ENCODE measurements around the gene MYL6B. TPM values are rescaled to one million over a fixed set of nuclear protein-coding genes. Genes with fewer than 3 reads are reported as not detected.

MYL6B gene
- total RNA-seq, 1 donor from 2014 or later = 131 TPM

- H3K4me3 ChIP-seq = no peak overlapping the region
- H3K79me2 ChIP-seq (ENCODE audit: low read depth) = no peaks in the 10 kb centered on the region
- no peak overlapping the region for H3K4me2 ChIP-seq
- H3K9me3 ChIP-seq (ENCODE audit: low read depth) = no peaks in the 10 kb centered on the region
- no peaks in the 10 kb centered on the region for H3K4me1 ChIP-seq
- peaks cover 19% of the 10 kb centered on the region for H3K36me3 ChIP-seq
- DNase-seq (ENCODE audit: low spot score) = no peak
- peaks cover 55% of the 10 kb centered on the region for H3K36me3 Mint-ChIP-seq
- H2AFZ ChIP-seq (replicated peaks) = no peak overlapping the region
- H3K27me3 Mint-ChIP-seq (ENCODE audit: insufficient read depth, low read depth) = peaks cover 17% of the 10 kb centered on the region
- no peaks in the 10 kb centered on the region for H4K20me1 ChIP-seq (ENCODE audit: low read depth)
- H3K27me3 ChIP-seq = no peaks in the 10 kb centered on the region
- no peaks in the 10 kb centered on the region for H3K9me3 Mint-ChIP-seq
- H3K9ac ChIP-seq = no peak overlapping the region
- no peak overlapping the region for H3K27ac Mint-ChIP-seq
- peaks cover 3% of the 10 kb centered on the region for H3K4me1 Mint-ChIP-seq
- H3K27ac ChIP-seq = no peak overlapping the region
- H3K4me3 Mint-ChIP-seq = peak overlapping the region; percentile 17
- no peak for TF ChIP-seq CTCF (IDR thresholded peaks at IDR 0.05)
- no peak for TF ChIP-seq EZH2phosphoT487 (IDR thresholded peaks at IDR 0.05)
- no peaks in the 10 kb centered on the region for H3F3A ChIP-seq (ENCODE audit: low read depth)
Observed at GRCh38 chr12:56137853-56138571, 14.4 kb upstream of the MYL6B start.

DNA sequence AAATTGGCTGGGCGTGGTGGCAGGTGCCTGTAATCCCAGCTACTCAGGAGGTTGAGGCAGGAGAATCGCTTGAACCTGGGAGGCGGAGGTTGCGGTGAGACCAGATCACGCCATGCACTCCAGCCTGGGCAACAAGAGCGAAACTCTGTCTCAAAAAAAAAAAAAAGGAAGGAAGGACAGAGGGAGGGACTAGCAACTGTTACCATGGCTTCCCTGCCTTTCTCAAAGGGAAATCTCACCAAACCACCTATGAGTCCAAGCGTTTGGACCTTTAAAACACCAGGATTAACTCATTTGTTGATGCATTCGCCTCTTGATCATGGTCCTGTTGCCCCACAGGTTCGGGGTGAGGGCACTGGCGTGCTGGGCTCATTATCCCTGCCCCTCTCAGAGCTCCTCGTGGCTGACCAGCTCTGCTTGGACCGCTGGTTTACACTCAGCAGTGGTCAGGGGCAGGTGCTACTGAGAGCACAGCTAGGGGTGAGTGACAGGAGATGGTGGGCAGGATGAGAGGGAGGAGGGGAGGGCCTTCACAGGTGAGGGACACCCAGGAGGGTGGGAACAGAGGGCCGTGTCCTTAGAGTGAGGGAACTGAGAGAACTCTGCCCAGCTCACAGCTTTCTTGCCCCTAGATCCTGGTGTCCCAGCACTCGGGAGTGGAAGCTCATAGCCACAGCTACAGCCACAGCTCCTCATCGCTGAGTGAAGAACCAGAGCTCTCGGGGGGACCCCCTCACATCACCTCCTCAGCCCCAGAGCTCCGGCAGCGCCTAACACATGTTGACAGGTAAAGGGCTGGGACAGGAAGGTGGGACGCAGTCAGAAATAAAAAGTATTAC, 10.2 kb upstream of the MYL6B start:
- H3K36me3 ChIP-seq = peaks cover 8% of the 10 kb centered on the region
- Mint-ChIP-seq H3K27ac (no peak overlapping the region), H3K27me3 (ENCODE audit: insufficient read depth, low read depth) (peaks cover 11% of the 10 kb centered on the region), H3K4me1 (no peaks in the 10 kb centered on the region), H3K4me3 (no peak overlapping the region), H3K36me3 (peaks cover 47% of the 10 kb centered on the region), H3K9me3 (no peaks in the 10 kb centered on the region)
- no peaks in the 10 kb centered on the region for H3K4me1 ChIP-seq
- H3K27ac ChIP-seq = no peak overlapping the region
- no peaks in the 10 kb centered on the region for H3K27me3 ChIP-seq
- H3F3A ChIP-seq (ENCODE audit: low read depth) = peaks cover 19% of the 10 kb centered on the region
- H3K79me2 ChIP-seq (ENCODE audit: low read depth) = no peaks in the 10 kb centered on the region
- TF ChIP-seq EZH2phosphoT487 (IDR thresholded peaks at IDR 0.05) (no peak), EZH2 (IDR thresholded peaks at IDR 0.05) (no peak), CTCF (IDR thresholded peaks at IDR 0.05) (no peak)
- no peak for DNase-seq (ENCODE audit: low spot score)
- H4K20me1 ChIP-seq (ENCODE audit: low read depth) = no peaks in the 10 kb centered on the region
- H3K9me3 ChIP-seq (ENCODE audit: low read depth) = no peaks in the 10 kb centered on the region
- H3K9ac ChIP-seq = no peak overlapping the region
- H3K4me2 ChIP-seq = no peak overlapping the region
- no peak overlapping the region for H3K4me3 ChIP-seq
- H2AFZ ChIP-seq (replicated peaks) = no peak overlapping the region

DNA sequence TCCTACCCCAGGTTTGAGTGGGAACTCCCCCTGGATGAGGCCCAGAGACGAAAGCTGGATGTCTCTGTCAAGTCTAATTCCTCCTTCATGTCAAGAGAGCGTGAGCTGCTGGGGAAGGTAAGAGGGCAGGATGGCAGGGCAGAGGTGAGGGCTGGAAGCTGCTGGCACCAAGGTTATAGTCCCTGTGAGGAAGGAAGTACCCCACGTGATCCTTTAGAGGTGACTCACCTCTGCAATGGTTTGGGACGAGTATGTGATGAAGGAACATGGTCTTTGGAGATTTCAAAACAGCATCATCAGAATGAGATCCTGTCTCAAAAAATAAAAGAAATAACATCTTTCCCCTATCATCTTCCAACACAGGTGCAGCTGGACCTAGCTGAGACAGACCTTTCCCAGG, 9.2 kb upstream of the MYL6B start:
- H3K27ac ChIP-seq = no peak overlapping the region
- TF ChIP-seq EZH2 (IDR thresholded peaks at IDR 0.05) (no peak), EZH2phosphoT487 (IDR thresholded peaks at IDR 0.05) (no peak), CTCF (IDR thresholded peaks at IDR 0.05) (no peak)
- no peak for DNase-seq (ENCODE audit: low spot score)
- H3K4me1 ChIP-seq = no peaks in the 10 kb centered on the region
- no peak overlapping the region for H2AFZ ChIP-seq (replicated peaks)
- H3K9ac ChIP-seq = no peak overlapping the region
- no peaks in the 10 kb centered on the region for H4K20me1 ChIP-seq (ENCODE audit: low read depth)
- no peak overlapping the region for H3K4me3 Mint-ChIP-seq
- no peaks in the 10 kb centered on the region for H3K79me2 ChIP-seq (ENCODE audit: low read depth)
- H3K27me3 ChIP-seq = no peaks in the 10 kb centered on the region
- H3K4me3 ChIP-seq = no peak overlapping the region
- H3K9me3 Mint-ChIP-seq = no peaks in the 10 kb centered on the region
- H3K36me3 ChIP-seq = peaks cover 8% of the 10 kb centered on the region
- peak overlapping the region; percentile 52 for H3K27ac Mint-ChIP-seq
- peaks cover 11% of the 10 kb centered on the region for H3K27me3 Mint-ChIP-seq (ENCODE audit: insufficient read depth, low read depth)
- H3K4me1 Mint-ChIP-seq = no peaks in the 10 kb centered on the region
- H3F3A ChIP-seq (ENCODE audit: low read depth) = peaks cover 19% of the 10 kb centered on the region
- H3K9me3 ChIP-seq (ENCODE audit: low read depth) = no peaks in the 10 kb centered on the region
- no peak overlapping the region for H3K4me2 ChIP-seq
- peaks cover 41% of the 10 kb centered on the region for H3K36me3 Mint-ChIP-seq
